ENCODE data around the gene STK38. TPM values are rescaled to one million over a fixed set of nuclear protein-coding genes. Genes with fewer than 3 reads are reported as not detected.

Gene STK38
- total RNA-seq, 6 experiments from 2014 or later, result 12.5 to 19.2 (median 16.1) TPM

GRCh38 chr6:36469946-36470345 is 77.3 kb downstream of the STK38 start:
- no peak for ATAC-seq
- TF ChIP-seq, protein P1, sequence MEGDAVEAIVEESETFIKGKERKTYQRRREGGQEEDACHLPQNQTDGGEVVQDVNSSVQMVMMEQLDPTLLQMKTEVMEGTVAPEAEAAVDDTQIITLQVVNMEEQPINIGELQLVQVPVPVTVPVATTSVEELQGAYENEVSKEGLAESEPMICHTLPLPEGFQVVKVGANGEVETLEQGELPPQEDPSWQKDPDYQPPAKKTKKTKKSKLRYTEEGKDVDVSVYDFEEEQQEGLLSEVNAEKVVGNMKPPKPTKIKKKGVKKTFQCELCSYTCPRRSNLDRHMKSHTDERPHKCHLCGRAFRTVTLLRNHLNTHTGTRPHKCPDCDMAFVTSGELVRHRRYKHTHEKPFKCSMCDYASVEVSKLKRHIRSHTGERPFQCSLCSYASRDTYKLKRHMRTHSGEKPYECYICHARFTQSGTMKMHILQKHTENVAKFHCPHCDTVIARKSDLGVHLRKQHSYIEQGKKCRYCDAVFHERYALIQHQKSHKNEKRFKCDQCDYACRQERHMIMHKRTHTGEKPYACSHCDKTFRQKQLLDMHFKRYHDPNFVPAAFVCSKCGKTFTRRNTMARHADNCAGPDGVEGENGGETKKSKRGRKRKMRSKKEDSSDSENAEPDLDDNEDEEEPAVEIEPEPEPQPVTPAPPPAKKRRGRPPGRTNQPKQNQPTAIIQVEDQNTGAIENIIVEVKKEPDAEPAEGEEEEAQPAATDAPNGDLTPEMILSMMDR (IDR thresholded peaks at IDR 0.05), result no peak
- TF ChIP-seq POLR2A (IDR thresholded peaks at IDR 0.05), result no peak
- intact Hi-C loops (cut with DNase I), result no loop called here
- Histone ChIP-seq H3K36me3 (peaks cover 0 to 26% (median 8%) of the 10 kb centered on the region in 4 donors), H3K27ac (no peak overlapping the region), H3K27me3 (no peaks in the 10 kb centered on the region), H3K4me1 (no peaks in the 10 kb centered on the region), H3K4me3 (no peak overlapping the region), H3K9me3 (no peaks in the 10 kb centered on the region)
- DNase-seq, result no peak
- 87% methylated on average over 3 of the region's 3 CpGs for WGBS (ENCODE audit: insufficient coverage, low coverage, low lambda C conversion rate, missing lambda C conversion rate)

DNA sequence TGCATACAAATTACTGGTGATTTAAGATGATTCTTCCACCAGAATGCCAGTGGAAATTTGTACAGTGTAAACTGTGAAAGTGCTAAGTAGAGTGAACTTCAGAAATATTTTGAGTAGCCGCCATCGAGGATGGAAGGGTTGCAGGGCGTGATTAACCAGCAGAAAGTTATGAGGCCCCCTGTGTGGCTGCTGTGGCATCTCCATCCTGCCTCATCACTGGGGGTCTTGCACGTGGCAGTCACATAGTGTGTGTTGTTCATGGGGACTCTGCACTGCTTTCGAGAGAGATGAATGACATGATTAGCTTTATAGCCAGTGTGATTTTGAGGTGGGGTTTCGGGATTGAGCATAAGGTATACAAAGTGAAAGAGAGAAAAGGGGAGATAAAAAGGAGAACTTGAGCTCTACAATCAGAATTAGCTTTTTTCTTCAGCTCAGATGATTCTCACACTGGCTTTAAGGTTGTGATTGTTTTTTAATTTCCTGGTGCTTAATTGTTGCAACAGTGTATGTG is 78.1 kb downstream of the STK38 start:
- Histone ChIP-seq H3K9me3 (no peaks in the 10 kb centered on the region), H3K36me3 (peaks cover 0 to 21% (median 6%) of the 10 kb centered on the region in 4 donors), H3K4me1 (no peaks in the 10 kb centered on the region), H3K27me3 (no peaks in the 10 kb centered on the region), H3K27ac (no peak overlapping the region), H3K4me3 (no peak overlapping the region)
- WGBS (ENCODE audit: insufficient coverage, low coverage, low lambda C conversion rate, missing lambda C conversion rate), result 60% methylated on average over 6 of the region's 6 CpGs
- ATAC-seq (no peak), DNase-seq (no peak)
- TF ChIP-seq, protein P1 (IDR thresholded peaks at IDR 0.05), result no peak
- TF ChIP-seq POLR2A (IDR thresholded peaks at IDR 0.05), result no peak
- intact Hi-C loops (cut with DNase I), result no loop called here

DNA sequence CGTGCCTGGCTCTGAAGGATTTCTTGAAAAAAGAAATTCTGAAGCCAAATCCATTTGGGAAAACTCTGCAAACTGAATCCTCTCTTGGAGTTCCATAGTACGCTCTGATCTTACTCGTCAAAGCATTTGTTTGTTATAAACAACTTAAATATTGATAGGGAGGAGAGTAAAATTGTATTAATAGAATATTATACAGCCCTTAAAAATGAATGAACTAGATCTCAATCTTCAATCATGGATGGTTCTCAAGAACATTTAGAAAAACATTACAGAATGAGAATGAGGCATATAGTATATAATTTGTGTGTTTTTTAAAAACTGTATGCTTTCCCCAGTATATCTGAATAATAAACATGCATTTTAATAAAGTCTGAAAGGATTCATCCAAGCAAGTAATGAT is 79.7 kb downstream of the STK38 start:
- no peaks in the 10 kb centered on the region for H3K4me1 ChIP-seq
- no peaks in the 10 kb centered on the region for H3K27me3 ChIP-seq
- H3K9me3 ChIP-seq, result no peaks in the 10 kb centered on the region
- intact Hi-C loops (cut with DNase I), result no loop called here
- no peak for TF ChIP-seq POLR2A (IDR thresholded peaks at IDR 0.05)
- TF ChIP-seq, protein P1 (IDR thresholded peaks at IDR 0.05), result no peak
- H3K36me3 ChIP-seq, result peaks cover 0 to 21% (median 5%) of the 10 kb centered on the region in 4 donors
- H3K4me3 ChIP-seq, result no peak overlapping the region
- no peak for DNase-seq
- no peak for ATAC-seq
- no peak overlapping the region for H3K27ac ChIP-seq
- whole genome bisulfite sequencing (ENCODE audit: insufficient coverage, low coverage, low lambda C conversion rate, missing lambda C conversion rate), result 92% methylated on average over 3 of the region's 3 CpGs

DNA sequence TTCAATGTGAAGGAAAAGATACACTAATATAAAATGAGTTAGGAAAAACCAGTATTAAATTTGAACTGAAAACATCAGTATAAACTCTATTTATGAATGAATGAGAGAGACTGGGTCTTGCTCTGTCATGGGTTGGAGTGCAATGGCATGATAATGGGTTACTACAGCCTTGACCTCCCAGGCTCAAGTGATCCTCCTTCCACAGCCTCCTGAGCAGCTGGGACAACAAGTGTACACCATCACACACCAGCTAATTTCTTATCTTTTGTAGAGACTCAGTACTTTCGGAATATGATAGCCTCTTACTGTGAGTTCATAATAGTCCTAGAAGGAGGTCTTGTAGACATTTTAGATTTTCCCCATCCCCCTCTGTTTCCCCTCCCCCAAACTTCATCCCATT is 83.0 kb downstream of the STK38 start:
- Histone ChIP-seq H3K36me3 (no peaks in the 10 kb centered on the region), H3K27ac (no peak overlapping the region), H3K4me3 (no peak overlapping the region), H3K9me3 (no peaks in the 10 kb centered on the region), H3K4me1 (peaks cover 0 to 7% (median 2%) of the 10 kb centered on the region in 4 donors), H3K27me3 (no peaks in the 10 kb centered on the region)
- intact Hi-C loops (cut with DNase I), result no loop called here
- TF ChIP-seq POLR2A (IDR thresholded peaks at IDR 0.05), result no peak
- TF ChIP-seq, protein P1 (IDR thresholded peaks at IDR 0.05), result no peak
- DNase-seq (no peak), ATAC-seq (no peak)
- WGBS (ENCODE audit: insufficient coverage, low coverage, low lambda C conversion rate, missing lambda C conversion rate), result 71% methylated on average over 1 of the region's 1 CpG

GRCh38 chr6:36463676-36464075 is 83.6 kb downstream of the STK38 start:
- Histone ChIP-seq H3K27me3 (no peaks in the 10 kb centered on the region), H3K4me1 (peaks cover 0 to 12% (median 4%) of the 10 kb centered on the region in 4 donors), H3K36me3 (no peaks in the 10 kb centered on the region), H3K9me3 (no peaks in the 10 kb centered on the region), H3K27ac (no peak overlapping the region), H3K4me3 (no peak overlapping the region)
- no peak for ATAC-seq
- DNase-seq, result no peak
- TF ChIP-seq, protein P1 (IDR thresholded peaks at IDR 0.05), result no peak
- no peak for TF ChIP-seq POLR2A (IDR thresholded peaks at IDR 0.05)
- intact Hi-C loops (cut with DNase I), result no loop called here
- 72% methylated on average over 1 of the region's 1 CpG for WGBS (ENCODE audit: insufficient coverage, low coverage, low lambda C conversion rate, missing lambda C conversion rate)
